Measurements from ENCODE around the gene EMID1.

Gene EMID1

DNA sequence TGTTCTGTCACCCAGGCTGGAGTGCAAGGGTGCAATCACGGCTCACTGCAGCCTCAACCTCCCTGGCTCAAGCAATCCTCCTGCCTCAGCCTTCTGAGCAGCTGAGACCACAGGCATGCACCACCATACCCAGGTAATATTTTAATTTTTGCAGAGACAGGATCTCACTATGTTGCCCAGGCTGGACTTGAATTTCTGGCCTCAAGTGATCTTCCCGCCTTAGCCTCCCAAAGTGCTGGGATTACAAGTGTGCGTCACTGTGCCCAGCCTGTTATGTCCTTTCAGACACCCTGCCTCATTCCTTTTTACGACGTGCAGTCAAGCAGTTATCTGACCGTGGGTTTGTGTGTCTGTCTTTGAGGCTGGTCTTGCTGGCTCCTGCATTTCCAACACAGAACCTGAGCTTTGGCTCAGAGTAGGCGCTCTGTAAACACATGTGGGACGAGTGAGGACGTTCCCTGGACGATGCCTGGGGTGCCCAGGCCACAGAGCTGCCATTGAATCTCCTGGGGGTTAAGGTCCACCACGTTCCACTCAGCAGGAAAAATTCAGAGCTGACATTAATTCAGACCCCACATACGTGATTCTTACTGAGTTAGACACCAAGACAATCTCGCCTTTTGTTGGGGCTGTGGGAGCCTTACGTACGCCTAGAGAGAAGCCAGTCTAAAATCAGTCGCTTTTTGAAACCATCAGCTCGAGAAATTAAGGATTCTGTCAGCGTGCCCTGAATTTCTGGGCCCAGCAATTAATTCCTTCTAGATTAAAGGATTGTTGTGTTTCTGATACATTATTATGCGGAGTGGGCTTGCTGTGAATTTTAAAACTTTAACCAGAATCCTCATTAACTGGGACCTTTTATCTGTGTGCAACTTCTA, 21.5 kb upstream of the EMID1 start:
- H3K9ac ChIP-seq (ENCODE audit: low read depth, low read length) = no peak overlapping the region
- H3K36me3 ChIP-seq (ENCODE audit: insufficient read depth, low read length) = peaks cover 18% of the 10 kb centered on the region
- H3K4me2 ChIP-seq (ENCODE audit: insufficient read depth, low read length) = no peak overlapping the region
- DNase-seq (no peak), ATAC-seq (ENCODE audit: insufficient read depth, low read depth) (no peak)
- TF ChIP-seq EZH2 (IDR thresholded peaks at IDR 0.05; ENCODE audit: borderline replicate concordance, low read depth, low read length, severe bottlenecking) = no peak
- TF ChIP-seq, protein P1, sequence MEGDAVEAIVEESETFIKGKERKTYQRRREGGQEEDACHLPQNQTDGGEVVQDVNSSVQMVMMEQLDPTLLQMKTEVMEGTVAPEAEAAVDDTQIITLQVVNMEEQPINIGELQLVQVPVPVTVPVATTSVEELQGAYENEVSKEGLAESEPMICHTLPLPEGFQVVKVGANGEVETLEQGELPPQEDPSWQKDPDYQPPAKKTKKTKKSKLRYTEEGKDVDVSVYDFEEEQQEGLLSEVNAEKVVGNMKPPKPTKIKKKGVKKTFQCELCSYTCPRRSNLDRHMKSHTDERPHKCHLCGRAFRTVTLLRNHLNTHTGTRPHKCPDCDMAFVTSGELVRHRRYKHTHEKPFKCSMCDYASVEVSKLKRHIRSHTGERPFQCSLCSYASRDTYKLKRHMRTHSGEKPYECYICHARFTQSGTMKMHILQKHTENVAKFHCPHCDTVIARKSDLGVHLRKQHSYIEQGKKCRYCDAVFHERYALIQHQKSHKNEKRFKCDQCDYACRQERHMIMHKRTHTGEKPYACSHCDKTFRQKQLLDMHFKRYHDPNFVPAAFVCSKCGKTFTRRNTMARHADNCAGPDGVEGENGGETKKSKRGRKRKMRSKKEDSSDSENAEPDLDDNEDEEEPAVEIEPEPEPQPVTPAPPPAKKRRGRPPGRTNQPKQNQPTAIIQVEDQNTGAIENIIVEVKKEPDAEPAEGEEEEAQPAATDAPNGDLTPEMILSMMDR (IDR thresholded peaks at IDR 0.05; ENCODE audit: borderline replicate concordance, extremely low read depth, low read length, poor library complexity, severe bottlenecking) = no peak
- H3K27ac ChIP-seq (ENCODE audit: low read length) = no peak overlapping the region
- no peaks in the 10 kb centered on the region for H4K20me1 ChIP-seq (ENCODE audit: insufficient read depth, low read length)
- H3K9me3 ChIP-seq (ENCODE audit: insufficient read depth, low read length, severe bottlenecking) = no peaks in the 10 kb centered on the region
- no peaks in the 10 kb centered on the region for H3K27me3 ChIP-seq (ENCODE audit: insufficient read depth, low read length, poor library complexity)
- H3K4me1 ChIP-seq (ENCODE audit: insufficient read depth, low read length) = no peaks in the 10 kb centered on the region
- no peak overlapping the region for H2AFZ ChIP-seq (ENCODE audit: low read depth, low read length)
- H3K79me2 ChIP-seq (ENCODE audit: insufficient read depth, low read length) = no peaks in the 10 kb centered on the region
- no peak overlapping the region for H3K4me3 ChIP-seq (ENCODE audit: low read depth in 1 of 2, low read length in 2 of 2)

DNA sequence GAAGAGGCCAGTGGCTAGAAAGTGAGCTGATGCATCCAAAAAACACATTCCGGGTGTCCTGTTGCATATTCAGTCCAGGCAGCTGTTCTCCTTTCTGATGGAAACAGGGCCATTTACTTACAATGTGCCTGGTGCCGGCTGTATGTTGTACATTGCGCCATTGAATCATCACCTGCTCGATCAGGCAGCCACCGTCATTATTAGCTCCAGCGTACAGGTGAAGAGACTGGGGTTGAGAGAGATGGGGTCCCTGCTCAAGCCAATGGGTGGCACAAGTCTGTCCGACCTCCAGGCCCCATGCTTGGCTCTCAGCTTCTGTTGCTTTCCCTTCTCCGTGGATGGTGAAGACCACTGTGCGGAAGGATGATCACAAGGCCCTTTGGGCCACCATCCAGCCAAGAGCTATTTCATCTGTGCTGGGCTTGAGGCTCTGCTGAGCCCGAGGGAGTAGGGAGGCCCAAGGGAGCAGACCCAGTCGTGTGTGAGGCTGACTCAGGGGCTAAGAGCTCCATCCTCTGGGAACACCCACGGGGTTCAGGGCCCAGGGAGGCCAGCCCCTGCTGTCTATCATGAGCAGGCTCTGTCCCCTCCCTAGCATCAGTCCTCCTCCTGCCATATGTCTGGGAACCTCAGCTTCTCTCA, 20.7 kb upstream of the EMID1 start:
- Histone ChIP-seq H4K20me1 (ENCODE audit: insufficient read depth, low read length) (no peaks in the 10 kb centered on the region), H3K4me1 (ENCODE audit: insufficient read depth, low read length) (no peaks in the 10 kb centered on the region), H3K4me2 (ENCODE audit: insufficient read depth, low read length) (no peak overlapping the region), H3K36me3 (ENCODE audit: insufficient read depth, low read length) (peaks cover 18% of the 10 kb centered on the region), H2AFZ (ENCODE audit: low read depth, low read length) (no peak overlapping the region), H3K4me3 (ENCODE audit: low read depth in 1 of 2, low read length in 2 of 2) (no peak overlapping the region), H3K79me2 (ENCODE audit: insufficient read depth, low read length) (no peaks in the 10 kb centered on the region), H3K9ac (ENCODE audit: low read depth, low read length) (no peak overlapping the region), H3K9me3 (ENCODE audit: insufficient read depth, low read length, severe bottlenecking) (no peaks in the 10 kb centered on the region), H3K27me3 (ENCODE audit: insufficient read depth, low read length, poor library complexity) (no peaks in the 10 kb centered on the region), H3K27ac (ENCODE audit: low read length) (no peak overlapping the region)
- DNase-seq = no peak
- no peak for TF ChIP-seq EZH2 (IDR thresholded peaks at IDR 0.05; ENCODE audit: borderline replicate concordance, low read depth, low read length, severe bottlenecking)
- TF ChIP-seq, protein P1 (IDR thresholded peaks at IDR 0.05; ENCODE audit: borderline replicate concordance, extremely low read depth, low read length, poor library complexity, severe bottlenecking) = no peak
- no peak for ATAC-seq (ENCODE audit: insufficient read depth, low read depth)

DNA sequence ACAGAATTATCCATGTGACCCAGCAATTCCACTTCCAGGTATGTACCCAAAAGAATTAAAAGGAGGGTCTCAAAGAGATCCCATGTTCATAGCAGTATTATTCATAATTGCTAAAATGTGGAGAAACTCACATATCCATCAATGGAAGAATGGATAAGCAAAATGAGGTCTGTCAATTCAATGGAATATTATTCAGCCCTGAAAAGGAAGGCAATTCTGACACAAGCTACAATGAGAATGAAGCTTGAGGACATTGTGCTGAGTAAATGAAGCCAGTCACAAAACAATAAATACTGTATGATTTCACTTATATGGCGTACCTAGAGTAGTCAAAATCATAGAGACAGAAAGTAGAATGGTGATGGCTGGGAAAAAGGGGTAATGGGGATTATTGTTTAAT, 19.4 kb upstream of the EMID1 start:
- Histone ChIP-seq H3K36me3 (ENCODE audit: insufficient read depth, low read length) (peaks cover 9% of the 10 kb centered on the region; the same call in 1 of the 2 replicates), H3K4me3 (ENCODE audit: low read depth in 1 of 2, low read length in 2 of 2) (no peak overlapping the region), H3K27me3 (ENCODE audit: insufficient read depth, low read length, poor library complexity) (no peaks in the 10 kb centered on the region), H4K20me1 (ENCODE audit: insufficient read depth, low read length) (no peaks in the 10 kb centered on the region), H3K79me2 (ENCODE audit: insufficient read depth, low read length) (no peaks in the 10 kb centered on the region), H3K4me2 (ENCODE audit: insufficient read depth, low read length) (no peak overlapping the region), H3K9me3 (ENCODE audit: insufficient read depth, low read length, severe bottlenecking) (no peaks in the 10 kb centered on the region), H3K27ac (ENCODE audit: low read length) (no peak overlapping the region), H2AFZ (ENCODE audit: low read depth, low read length) (no peak overlapping the region), H3K4me1 (ENCODE audit: insufficient read depth, low read length) (no peaks in the 10 kb centered on the region), H3K9ac (ENCODE audit: low read depth, low read length) (no peak overlapping the region)
- ATAC-seq (ENCODE audit: insufficient read depth, low read depth) (no peak), DNase-seq (no peak)
- TF ChIP-seq EZH2 (IDR thresholded peaks at IDR 0.05; ENCODE audit: borderline replicate concordance, low read depth, low read length, severe bottlenecking) = no peak
- TF ChIP-seq, protein P1 (IDR thresholded peaks at IDR 0.05; ENCODE audit: borderline replicate concordance, extremely low read depth, low read length, poor library complexity, severe bottlenecking) = no peak

Data from DND-41 (cell line).